ENCODE results near the gene AP3S1.

Gene AP3S1

DNA sequence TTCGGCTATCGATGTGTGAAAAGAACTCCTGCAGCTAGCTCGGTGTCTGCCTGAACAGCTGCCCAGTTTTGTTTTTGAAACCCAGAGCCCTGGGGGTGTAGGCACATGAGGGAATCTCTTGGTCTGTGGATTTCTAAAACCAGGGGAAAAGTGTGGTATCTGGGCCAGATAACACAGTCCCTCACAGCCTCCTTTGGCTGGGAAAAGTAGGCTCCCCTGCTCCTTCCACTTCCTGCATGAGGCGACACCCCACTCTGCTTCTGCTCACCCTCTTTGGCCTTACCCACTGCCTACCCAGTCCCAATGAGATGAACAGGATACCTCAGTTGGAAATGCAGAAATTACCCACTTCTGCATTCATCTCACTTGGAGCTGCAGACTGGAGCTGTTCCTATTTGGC lies 15.8 kb upstream of the AP3S1 start:
- ATAC-seq = no peak

GRCh38 chr5:115829913-115830312 lies 11.8 kb upstream of the AP3S1 start:
- ATAC-seq = no peak

DNA sequence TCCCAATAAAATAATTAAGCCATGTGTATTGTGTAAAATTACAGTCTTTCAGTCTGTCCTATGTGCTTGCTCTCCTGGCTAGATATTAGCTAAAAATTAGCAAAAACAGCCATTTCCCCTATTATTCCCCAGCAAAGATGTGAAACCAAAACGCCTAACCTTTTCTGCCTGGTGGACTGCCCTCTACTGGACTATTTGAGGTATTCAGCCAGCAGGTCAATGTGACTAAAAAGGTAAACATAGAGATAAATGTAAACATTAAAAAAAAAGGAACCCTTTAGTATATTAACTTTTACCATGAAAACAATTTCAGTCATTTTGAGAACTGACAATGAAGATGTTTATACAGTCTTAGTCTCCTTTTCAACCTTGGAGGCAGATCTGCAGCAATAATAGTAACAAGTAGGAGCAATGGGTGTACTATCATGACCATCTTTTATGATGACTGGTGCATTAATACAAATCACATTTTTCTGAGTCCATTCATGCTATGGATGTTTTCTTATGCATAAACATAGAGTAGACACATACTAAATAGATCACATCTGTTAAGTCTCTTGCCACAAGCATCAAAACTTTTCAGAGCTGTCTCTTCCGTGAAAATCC lies 10.5 kb upstream of the AP3S1 start:
- peak in 1 of 2 donors; percentile 27 for ATAC-seq

- ATAC-seq = no peak
These were observed 6.3 kb upstream of the AP3S1 start for GRCh38 chr5:115835481-115835880.

DNA sequence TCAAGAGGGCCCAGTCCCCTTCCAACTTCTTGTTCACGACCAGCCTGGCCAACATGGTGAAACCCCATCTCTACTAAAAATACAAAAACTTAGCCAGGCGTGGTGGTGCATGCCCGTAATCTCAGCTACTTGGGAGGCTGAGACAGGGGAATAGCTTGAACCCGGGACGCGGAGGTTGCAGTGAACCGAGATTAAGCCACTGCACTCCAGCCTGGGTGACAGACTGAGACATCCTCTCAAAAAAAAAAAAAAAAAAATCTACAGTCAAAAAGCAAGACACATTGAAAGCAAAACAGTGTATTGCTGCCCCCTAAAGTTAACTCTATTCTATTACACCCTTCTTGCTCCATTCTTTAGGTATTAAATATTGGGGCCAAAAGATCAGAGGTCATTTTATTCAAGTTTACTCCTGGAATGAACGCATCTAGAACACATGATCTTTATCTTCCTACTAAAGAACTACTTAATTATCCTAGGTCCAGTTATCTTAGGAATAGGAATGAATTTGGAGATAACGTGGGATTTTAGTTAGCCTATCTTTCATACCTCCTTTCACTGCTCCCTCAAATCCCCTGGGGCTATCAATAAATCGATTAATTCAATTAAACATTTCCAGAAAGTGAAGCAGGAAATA lies 2.7 kb upstream of the AP3S1 start:
- peak; percentile 14 to 16 for ATAC-seq

DNA sequence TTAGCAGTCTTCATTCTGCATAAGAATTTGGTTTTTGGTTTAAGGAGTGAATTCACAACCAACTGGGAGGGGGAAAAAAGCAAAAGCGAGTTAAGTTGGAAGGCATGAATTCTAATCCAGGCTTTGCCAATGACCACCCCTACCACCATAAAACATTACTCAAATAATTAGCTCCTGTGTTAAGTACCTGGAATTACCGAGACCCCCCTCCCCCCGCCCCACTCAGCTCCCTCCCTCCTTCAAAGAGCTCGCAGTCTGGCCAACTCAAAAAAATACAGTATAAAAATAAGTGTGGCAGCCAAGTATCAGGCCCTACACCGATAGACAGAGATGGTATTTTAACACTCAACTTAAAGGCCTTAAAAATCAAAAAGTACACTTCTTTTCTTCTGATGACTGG lies 862 bp upstream of the AP3S1 start:
- no peak for ATAC-seq

GRCh38 chr5:115842089-115842935 lies 577 bp downstream of the AP3S1 start:
- peak; percentile 17 to 23 for ATAC-seq

GRCh38 chr5:115842952-115843351 lies 1.2 kb downstream of the AP3S1 start:
- ATAC-seq = no peak

- ATAC-seq = no peak
These were observed 1.9 kb downstream of the AP3S1 start for GRCh38 chr5:115843444-115844130.

DNA sequence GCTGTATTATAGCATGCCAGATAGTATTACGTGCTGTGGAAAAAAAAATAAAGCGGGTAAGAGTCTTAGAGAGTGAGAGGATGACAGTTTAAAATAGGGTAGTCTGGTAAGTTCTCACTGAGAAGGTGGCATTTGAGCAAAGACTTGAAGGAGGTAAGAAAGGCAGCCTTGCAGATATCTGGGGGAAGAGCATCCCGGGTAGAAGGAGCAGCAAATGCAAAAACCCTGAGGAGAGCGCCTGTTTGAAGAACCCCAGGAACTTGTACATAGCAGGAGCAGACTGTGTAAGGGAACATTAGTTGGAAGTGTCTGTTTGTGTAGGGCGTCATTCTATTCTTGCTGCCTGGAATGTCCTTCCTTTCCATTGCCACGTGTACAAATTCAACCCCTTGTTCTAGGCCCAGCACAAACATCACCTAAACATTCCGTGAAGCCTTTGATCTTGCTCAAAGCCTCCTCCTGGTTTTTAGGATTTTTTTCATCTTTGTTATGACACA lies 2.6 kb downstream of the AP3S1 start:
- no peak for ATAC-seq

DNA sequence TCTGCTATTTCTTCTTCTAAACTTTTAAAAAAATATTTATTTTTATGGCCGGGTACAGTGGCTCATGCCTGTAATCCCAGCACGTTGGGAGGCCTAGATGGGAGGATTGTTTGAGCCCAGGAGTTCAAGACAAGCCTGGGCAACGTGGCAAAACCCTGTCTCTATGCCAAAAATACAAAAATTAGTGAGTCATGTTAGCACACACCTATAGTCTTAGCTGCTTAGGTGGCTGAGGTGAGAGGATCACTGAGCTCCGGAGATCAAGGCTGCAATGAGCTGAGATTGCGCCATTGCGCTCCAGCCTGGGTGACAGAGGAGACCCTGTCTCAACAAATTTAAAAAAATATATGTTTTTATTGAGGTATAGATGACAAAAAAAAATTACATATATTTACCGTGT lies 5.6 kb downstream of the AP3S1 start:
- no peak for ATAC-seq

DNA sequence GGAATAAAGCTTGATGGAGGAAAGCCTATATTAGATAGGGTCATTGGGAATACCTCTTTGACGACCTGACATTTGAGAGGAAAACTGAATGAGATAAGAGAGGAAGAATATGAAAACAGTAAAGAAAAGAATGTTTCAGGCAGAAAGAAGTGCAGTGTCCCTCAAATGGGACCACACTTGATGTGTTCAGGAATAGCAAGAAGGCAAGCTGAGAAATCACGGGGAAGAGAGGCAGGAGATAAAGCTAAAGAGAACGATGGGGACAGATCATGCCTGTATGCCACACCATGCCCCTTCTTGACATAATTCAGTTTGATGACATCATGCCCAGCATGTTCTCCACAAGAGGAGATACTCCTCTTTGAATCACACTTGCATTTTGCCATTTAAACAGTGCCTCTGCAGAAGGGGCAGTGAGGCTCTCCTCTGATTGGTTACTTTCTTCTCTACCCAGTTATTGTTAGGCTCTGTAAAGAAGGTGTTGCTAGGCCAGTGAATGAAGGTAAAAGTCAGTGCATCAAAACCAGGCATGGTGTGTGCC lies 7.6 kb downstream of the AP3S1 start:
- no peak for ATAC-seq

DNA sequence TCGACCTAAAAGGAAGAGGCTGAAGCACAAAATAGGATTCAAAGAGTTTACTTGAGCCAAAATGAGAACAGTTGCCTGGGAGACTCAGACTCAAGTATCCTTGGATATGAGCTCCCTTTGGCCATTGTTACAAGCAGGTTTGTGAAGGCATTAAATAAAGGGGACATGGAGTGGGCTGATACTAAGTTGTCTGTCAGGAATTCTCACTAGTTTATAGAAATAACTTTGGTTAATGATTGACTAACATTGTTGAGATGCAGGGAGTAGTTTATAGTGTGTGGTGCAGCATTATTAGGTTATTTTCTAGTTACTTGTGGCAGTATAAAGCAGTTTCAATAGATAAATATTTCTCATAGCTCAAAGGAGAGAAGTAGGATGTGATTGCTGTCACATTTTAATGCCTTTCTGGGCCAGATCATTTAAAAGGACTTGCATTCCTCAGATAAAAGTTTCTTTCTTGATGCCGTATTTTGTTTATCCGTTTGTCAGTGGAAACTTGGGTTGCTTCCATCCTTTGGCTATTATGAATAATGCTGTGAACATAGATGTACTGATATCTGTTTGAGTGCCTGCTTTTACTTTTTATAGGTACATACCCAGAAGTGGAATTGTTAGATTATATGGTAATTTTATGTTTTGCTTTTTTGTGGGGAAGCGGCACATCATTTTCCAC lies 9.1 kb downstream of the AP3S1 start:
- ATAC-seq = no peak

GRCh38 chr5:115854139-115854538 lies 12.4 kb downstream of the AP3S1 start:
- no peak for ATAC-seq

GRCh38 chr5:115855959-115856358 lies 14.2 kb downstream of the AP3S1 start:
- no peak for ATAC-seq

GRCh38 chr5:115857057-115857479 lies 15.3 kb downstream of the AP3S1 start:
- no peak for ATAC-seq

DNA sequence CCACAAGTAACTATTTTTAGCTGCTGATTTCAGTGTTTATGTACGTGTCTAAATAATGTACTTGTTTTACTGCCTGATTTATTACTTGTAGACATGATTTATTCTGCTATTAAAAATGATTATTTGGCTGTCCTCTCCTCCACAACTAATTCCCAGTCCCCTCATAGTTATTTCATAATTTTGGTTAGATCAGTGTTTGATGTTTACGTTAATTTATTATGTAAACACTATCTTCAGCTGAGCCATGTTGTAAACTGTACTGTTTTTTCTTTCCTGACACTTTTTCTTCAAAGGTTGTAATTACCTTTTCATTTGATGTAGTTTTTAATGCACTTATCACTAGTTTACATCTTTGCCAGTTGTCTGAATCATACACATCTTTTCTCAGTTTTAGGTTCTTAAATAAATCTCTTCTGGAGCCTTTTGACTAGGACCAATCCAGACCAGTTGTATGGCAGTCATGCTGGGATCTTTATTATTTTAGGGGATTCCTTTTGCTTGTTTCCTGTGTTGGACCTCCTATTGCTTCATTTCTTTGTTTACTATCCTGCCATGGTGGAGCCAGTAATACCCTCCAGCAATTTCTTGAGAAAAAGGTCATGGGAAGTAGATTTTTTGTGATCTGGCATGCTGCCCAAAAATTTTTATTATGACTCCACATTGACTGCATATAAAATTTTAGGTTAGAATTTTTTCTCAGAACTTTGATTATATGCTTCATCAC lies 16.1 kb downstream of the AP3S1 start:
- no peak for ATAC-seq

DNA sequence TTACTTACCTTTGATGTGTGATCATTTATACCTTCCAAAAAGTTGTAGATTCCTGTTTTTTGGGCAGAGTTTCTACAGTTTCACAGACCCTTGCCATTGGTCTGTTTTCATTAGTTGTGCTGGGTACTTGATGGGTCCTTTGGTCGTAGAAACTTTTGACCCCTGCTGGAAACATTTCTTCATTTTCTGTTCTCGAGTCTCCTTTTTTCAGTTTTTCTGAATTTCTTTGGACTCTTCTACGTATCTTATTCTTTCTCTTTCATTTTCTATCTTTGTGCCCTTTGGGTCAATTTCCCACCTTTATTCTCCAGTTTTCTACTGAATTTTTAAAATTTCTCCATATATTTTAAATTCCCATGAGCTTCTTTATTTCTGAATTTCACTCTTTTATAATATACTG lies 16.7 kb downstream of the AP3S1 start:
- no peak for ATAC-seq

GRCh38 chr5:115859378-115859777 lies 17.6 kb downstream of the AP3S1 start:
- no peak for ATAC-seq

DNA sequence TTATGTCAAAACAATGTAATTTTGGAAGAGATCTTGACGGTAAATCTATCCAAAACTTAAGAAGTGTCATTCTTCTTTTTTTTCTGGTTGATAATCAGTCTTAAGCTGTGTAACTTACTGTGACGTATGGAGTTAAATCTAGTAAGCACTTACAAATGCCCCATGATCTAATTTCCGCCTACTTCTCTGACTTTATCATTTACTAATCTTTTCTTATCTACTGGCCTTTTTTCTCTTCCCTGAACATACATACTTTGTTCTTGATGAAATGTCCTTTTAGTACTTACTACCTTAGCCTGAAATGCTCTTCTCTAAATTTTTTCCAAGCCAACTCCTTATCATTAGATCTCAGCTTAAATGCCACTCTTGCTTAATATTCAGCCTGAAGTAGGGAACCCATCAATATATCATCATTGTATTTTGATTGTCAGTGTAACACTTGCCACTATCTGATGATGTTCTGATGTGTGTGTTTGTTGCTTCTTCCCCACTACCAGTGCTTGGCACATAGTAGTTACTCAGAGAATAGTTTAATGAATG lies 27.6 kb downstream of the AP3S1 start:
- ATAC-seq = no peak

DNA sequence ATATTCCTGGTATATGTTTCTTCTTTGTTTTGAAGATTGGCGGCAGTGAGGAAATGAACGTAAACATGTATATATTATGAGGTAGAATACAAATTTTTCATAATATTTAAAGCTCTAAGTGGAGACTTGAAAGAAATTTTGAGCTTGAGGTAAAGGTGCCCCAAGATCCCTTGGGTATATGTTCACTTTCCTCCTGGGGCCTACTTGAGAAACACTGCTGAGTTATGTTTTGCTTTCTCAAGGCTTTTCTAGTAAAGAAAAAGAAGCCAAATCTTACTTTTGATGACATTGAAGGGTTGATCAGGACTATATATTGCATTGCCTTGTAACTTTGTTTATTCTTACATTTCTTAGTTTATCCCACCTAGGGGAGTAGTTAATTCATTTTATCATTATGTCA lies 30.7 kb downstream of the AP3S1 start:
- no peak for ATAC-seq

All from activated CD4-positive, CD25-positive, alpha-beta regulatory T cell treated with anti-CD3 and anti-CD28 coated beads, Interleukin-2, amount 50 U/mL, for 24 hours (primary cell).